Measurements from ENCODE around the gene PRKCB. TPM values are rescaled to one million over a fixed set of nuclear protein-coding genes. Genes with fewer than 3 reads are reported as not detected.
"Not testable (repeated sequence)": the region's sequence is repeated elsewhere in the genome, so short reads cannot be mapped to it uniquely, and the experiment has no call there.

PRKCB gene
- total RNA-seq, 1 donor from 2014 or later, result 0.38 TPM

DNA sequence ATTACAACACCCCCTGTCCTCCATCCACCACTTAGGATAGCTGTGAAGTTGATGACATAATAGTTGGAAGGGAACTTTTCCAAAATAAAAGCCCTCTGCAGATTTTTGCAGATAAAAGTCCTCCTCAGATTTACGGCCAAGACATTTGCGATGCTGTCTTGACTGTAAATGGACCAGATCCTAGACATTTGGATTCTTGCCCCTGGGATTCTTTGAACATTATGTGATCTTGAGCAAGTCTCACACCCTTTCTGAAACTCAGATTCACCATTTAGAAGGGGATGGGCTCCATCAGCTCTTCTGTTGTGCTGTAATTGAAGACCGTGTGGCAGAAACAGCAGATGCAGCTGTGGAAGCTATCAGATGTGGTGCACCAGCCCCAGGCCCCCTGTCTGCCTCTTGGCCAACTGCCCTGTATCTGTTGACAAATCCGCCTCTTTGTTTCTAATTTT is 266.5 kb downstream of the PRKCB start:
- peaks cover 1% of the 10 kb centered on the region for H3K27me3 Mint-ChIP-seq (ENCODE audit: low read depth)
- no peak overlapping the region for H3K27ac Mint-ChIP-seq
- H3K4me3 Mint-ChIP-seq, result no peak overlapping the region
- H3K9me3 Mint-ChIP-seq, result peaks cover 4% of the 10 kb centered on the region
- DNase-seq (ENCODE audit: low spot score in 2 of 2, unreplicated experiment in 2 of 2), result no peak
- H3K4me1 Mint-ChIP-seq, result peaks cover 14% of the 10 kb centered on the region
- TF ChIP-seq, protein P1, sequence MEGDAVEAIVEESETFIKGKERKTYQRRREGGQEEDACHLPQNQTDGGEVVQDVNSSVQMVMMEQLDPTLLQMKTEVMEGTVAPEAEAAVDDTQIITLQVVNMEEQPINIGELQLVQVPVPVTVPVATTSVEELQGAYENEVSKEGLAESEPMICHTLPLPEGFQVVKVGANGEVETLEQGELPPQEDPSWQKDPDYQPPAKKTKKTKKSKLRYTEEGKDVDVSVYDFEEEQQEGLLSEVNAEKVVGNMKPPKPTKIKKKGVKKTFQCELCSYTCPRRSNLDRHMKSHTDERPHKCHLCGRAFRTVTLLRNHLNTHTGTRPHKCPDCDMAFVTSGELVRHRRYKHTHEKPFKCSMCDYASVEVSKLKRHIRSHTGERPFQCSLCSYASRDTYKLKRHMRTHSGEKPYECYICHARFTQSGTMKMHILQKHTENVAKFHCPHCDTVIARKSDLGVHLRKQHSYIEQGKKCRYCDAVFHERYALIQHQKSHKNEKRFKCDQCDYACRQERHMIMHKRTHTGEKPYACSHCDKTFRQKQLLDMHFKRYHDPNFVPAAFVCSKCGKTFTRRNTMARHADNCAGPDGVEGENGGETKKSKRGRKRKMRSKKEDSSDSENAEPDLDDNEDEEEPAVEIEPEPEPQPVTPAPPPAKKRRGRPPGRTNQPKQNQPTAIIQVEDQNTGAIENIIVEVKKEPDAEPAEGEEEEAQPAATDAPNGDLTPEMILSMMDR (IDR thresholded peaks at IDR 0.05; ENCODE audit: unreplicated experiment), result no peak
- no peaks in the 10 kb centered on the region for H3K36me3 Mint-ChIP-seq

DNA sequence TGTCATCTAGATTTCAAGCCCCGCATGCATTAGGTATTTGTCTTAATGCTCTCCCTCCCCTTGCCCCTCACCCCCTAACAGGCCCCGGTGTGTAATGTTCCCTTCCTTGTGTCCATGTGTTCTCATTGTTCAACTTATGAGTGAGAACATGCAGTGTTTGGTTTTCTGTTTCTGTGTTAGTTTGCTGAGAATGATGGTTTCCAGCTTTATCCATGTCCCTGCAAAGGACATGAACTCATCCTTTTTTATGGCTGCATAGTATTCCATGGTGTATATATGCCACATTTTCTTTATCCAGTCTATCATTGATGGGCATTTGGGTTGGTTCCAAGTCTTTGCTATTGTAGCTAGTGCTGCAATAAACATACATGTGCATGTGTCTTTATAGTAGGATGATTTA is 269.7 kb downstream of the PRKCB start:
- not testable (repeated sequence) for H3K27ac Mint-ChIP-seq

DNA sequence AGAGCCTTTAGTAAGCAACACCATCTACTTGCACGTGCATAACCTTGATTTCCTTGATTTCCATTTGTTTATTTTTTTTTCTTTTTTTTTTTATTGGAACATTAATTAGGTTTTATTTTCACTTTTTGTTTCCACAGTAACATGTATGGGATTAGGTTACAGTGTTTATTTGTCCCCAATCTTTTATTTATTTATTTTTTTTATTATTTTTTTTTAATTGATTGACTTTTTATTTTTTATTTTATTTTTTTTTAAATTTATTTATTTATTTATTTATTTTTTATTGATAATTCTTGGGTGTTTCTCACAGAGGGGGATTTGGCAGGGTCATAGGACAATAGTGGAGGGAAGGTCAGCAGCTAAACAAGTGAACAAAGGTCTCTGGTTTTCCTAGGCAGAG is 272.3 kb downstream of the PRKCB start:
- not testable (repeated sequence) for H3K27ac Mint-ChIP-seq; H3K27me3 Mint-ChIP-seq (ENCODE audit: low read depth); H3K36me3 Mint-ChIP-seq; H3K4me1 Mint-ChIP-seq; H3K4me3 Mint-ChIP-seq; DNase-seq (ENCODE audit: low spot score in 2 of 2, unreplicated experiment in 2 of 2); H3K9me3 Mint-ChIP-seq

More for the DNA sequence above, 269.7 kb downstream of the PRKCB start:
- H3K4me3 Mint-ChIP-seq; DNase-seq (ENCODE audit: low spot score in 2 of 2, unreplicated experiment in 2 of 2); H3K36me3 Mint-ChIP-seq; H3K9me3 Mint-ChIP-seq; H3K27me3 Mint-ChIP-seq (ENCODE audit: low read depth): not testable (repeated sequence)
- H3K4me1 Mint-ChIP-seq, result peaks cover 14% of the 10 kb centered on the region

DNA sequence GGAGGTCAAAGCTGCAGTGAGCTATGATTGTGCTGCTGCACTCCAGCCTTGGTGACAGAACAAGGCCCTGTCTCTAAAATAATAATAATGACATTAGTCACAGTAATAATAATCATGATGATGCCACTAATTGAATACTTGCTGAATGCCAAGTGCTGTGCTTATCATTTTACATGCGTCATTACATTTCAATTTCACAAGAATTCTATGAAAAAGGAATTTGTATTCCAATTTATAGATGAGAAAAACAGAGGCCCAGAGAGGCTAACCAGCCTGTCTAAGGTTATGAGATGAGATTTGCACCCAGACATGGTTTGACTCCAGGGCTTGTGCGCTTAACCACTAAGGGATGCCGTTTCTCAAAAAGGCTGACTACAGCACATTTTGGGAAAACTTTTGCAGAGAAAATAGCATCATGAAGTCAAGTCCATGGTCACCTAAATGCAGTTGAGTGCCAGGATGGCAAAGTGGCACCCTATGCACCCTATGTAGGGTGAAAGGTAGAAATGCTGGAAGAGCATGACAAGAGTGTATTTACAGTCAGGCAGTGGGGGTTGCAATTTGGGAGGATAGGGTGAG is 276.0 kb downstream of the PRKCB start:
- H3K4me3 Mint-ChIP-seq, result no peak overlapping the region
- H3K4me1 Mint-ChIP-seq, result no peaks in the 10 kb centered on the region
- TF ChIP-seq, protein P1 (IDR thresholded peaks at IDR 0.05; ENCODE audit: unreplicated experiment), result no peak
- peaks cover 15% of the 10 kb centered on the region for H3K27me3 Mint-ChIP-seq (ENCODE audit: low read depth)
- no peak overlapping the region for H3K27ac Mint-ChIP-seq
- H3K36me3 Mint-ChIP-seq, result no peaks in the 10 kb centered on the region
- peaks cover 4% of the 10 kb centered on the region for H3K9me3 Mint-ChIP-seq
- DNase-seq (ENCODE audit: low spot score in 2 of 2, unreplicated experiment in 2 of 2), result no peak

DNA sequence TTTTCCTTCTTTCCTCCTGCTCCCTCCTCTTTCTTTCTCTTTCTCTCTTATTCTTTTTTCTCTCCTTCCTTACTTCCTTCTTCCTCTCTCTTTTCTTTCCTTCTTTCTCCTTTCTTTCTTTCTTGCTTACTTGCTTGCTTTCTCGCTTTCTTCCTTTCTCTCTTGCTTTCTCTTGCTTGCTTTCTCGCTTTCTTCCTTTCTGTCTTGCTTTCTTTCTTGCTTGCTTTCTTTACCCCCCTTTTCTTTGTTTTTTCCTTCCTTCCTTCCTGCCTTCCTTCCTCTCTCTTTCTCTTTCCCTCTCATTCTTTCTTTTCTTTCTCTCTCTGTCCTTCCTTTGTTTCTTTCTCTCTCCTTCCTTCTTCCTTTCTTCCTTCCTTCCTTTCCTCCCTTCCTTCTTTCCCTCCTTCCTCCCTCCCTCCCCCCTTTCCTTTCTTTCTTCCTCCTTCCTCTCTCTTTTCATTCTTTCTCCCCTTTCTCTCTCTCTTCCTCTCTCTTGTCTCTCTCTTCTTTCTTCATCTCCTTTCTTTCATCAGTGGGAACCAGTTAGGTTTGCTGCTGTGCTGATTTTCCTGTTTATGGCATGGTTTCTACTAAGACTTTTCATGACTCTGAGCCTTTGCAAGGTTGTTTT is 277.4 kb downstream of the PRKCB start:
- H3K4me3 Mint-ChIP-seq, result no peak overlapping the region
- H3K4me1 Mint-ChIP-seq, result no peaks in the 10 kb centered on the region
- DNase-seq (ENCODE audit: low spot score in 2 of 2, unreplicated experiment in 2 of 2), result no peak
- H3K27ac Mint-ChIP-seq, result no peak overlapping the region
- peaks cover 4% of the 10 kb centered on the region for H3K9me3 Mint-ChIP-seq
- TF ChIP-seq, protein P1 (IDR thresholded peaks at IDR 0.05; ENCODE audit: unreplicated experiment), result no peak
- H3K27me3 Mint-ChIP-seq (ENCODE audit: low read depth), result peaks cover 23% of the 10 kb centered on the region
- no peaks in the 10 kb centered on the region for H3K36me3 Mint-ChIP-seq

DNA sequence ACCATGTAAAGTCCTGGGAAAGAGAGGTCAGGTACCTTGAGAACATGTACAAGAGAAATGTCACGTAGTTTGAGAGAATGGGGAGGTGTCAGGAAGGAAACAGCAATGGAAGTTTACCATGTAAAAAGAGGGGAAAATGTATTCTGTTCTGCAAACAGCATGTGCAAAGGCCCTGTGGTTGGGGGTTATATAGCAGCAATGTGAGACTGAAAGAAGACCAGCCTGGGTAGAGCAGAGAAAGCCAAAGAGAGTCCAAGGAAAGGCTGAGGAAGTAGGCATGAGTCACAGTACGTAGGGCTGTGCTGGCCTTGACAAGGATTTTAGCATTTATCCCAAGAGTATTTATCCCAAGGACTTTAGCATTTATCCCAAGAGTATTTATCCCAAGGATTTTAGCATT is 279.1 kb downstream of the PRKCB start:
- no peak for DNase-seq (ENCODE audit: low spot score in 2 of 2, unreplicated experiment in 2 of 2)
- H3K4me3 Mint-ChIP-seq, result no peak overlapping the region
- peaks cover 35% of the 10 kb centered on the region for H3K27me3 Mint-ChIP-seq (ENCODE audit: low read depth)
- H3K27ac Mint-ChIP-seq, result no peak overlapping the region
- TF ChIP-seq, protein P1 (IDR thresholded peaks at IDR 0.05; ENCODE audit: unreplicated experiment), result no peak
- no peaks in the 10 kb centered on the region for H3K36me3 Mint-ChIP-seq
- peaks cover 4% of the 10 kb centered on the region for H3K9me3 Mint-ChIP-seq
- H3K4me1 Mint-ChIP-seq, result no peaks in the 10 kb centered on the region

Measured in mesothelial cell of epicardium (in vitro differentiated cells).